Measurements from ENCODE around the gene SLC22A1.
"Not testable (repeated sequence)": the region's sequence is repeated elsewhere in the genome, so short reads cannot be mapped to it uniquely, and the experiment has no call there.

The SLC22A1 gene

DNA sequence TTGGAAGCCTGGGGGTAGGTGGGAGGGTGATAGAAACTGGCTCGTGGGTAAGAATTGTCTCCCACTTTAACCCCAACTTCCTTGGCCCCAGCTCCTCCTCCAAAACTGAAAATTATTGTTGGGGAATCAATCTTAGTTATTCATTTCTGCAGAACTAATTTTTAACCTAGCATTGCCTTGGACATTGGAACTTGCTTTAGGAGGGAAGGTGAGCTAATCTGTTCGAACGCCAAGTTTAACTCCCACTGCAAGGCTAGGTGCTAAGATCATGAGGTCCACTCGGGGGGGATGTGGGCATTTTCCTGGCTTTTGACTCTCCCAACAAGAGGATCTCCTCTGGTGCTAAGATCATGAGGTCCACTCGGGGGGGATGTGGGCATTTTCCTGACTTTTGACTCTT, 3.5 kb downstream of the SLC22A1 start:
- H3K9me3 ChIP-seq (ENCODE audit: control insufficient read depth, low read length); H2BK5ac ChIP-seq (ENCODE audit: low read depth, low read length, poor library complexity, severe bottlenecking); H3K4me2 ChIP-seq (ENCODE audit: low read length, poor library complexity, severe bottlenecking); H3K27ac ChIP-seq (ENCODE audit: low read length, poor library complexity, severe bottlenecking); H3K79me1 ChIP-seq (replicated peaks; ENCODE audit: low read length, poor library complexity, severe bottlenecking); H3K9ac ChIP-seq (ENCODE audit: low read length); H4K91ac ChIP-seq (ENCODE audit: low read length); H2BK15ac ChIP-seq (ENCODE audit: low read depth, poor library complexity, severe bottlenecking); H4K8ac ChIP-seq (ENCODE audit: low read length); H3K4me3 ChIP-seq (ENCODE audit: insufficient read depth in 1 of 2, low read depth in 1 of 2, low read length in 2 of 2); H3K23ac ChIP-seq (ENCODE audit: low read length in 2 of 2); H3K18ac ChIP-seq (ENCODE audit: low read depth in 1 of 2, low read length in 2 of 2); H3K4ac ChIP-seq (ENCODE audit: low read depth in 1 of 2, low read length in 2 of 2); H2BK12ac ChIP-seq (ENCODE audit: low read length in 2 of 2); H2BK120ac ChIP-seq (ENCODE audit: low read depth, low read length); DNase-seq; H3K27me3 ChIP-seq (ENCODE audit: control insufficient read depth in 1 of 2, insufficient read depth in 1 of 2, low read length in 2 of 2); H3K14ac ChIP-seq (ENCODE audit: low read length in 2 of 2); H3K4me1 ChIP-seq (ENCODE audit: control insufficient read depth, insufficient read depth, low read depth, low read length); H2AFZ ChIP-seq (ENCODE audit: low read depth, low read length); H2AK5ac ChIP-seq (ENCODE audit: low read length, severe bottlenecking): not testable (repeated sequence)
- H3K36me3 ChIP-seq (ENCODE audit: control insufficient read depth in 1 of 2, insufficient read depth in 2 of 2, low read depth in 1 of 2, low read length in 2 of 2), result peaks cover 0 to 15% of the 10 kb centered on the region in 2 experiments
- 93% methylated on average over 3 of the region's 5 CpGs for WGBS

- Histone ChIP-seq H3K27ac (ENCODE audit: low read length, poor library complexity, severe bottlenecking) (no peak overlapping the region), H3K27me3 (ENCODE audit: control insufficient read depth in 1 of 2, insufficient read depth in 1 of 2, low read length in 2 of 2) (no peaks in the 10 kb centered on the region), H2AK5ac (ENCODE audit: low read length, severe bottlenecking) (no peak overlapping the region), H3K18ac (ENCODE audit: low read depth in 1 of 2, low read length in 2 of 2) (no peak overlapping the region), H3K9me3 (ENCODE audit: control insufficient read depth, low read length) (no peaks in the 10 kb centered on the region), H2BK12ac (ENCODE audit: low read length in 2 of 2) (no peak overlapping the region), H3K4ac (ENCODE audit: low read depth in 1 of 2, low read length in 2 of 2) (no peak overlapping the region), H2AFZ (ENCODE audit: low read depth, low read length) (no peak overlapping the region), H3K4me3 (ENCODE audit: insufficient read depth in 1 of 2, low read depth in 1 of 2, low read length in 2 of 2) (no peak overlapping the region), H2BK15ac (ENCODE audit: low read depth, poor library complexity, severe bottlenecking) (no peak overlapping the region), H4K91ac (ENCODE audit: low read length) (no peak overlapping the region), H3K4me1 (ENCODE audit: control insufficient read depth, insufficient read depth, low read depth, low read length) (peaks cover 3% of the 10 kb centered on the region), H2BK120ac (ENCODE audit: low read depth, low read length) (no peak overlapping the region), H3K79me1 (replicated peaks; ENCODE audit: low read length, poor library complexity, severe bottlenecking) (no peaks in the 10 kb centered on the region), H3K23ac (ENCODE audit: low read length in 2 of 2) (no peak overlapping the region), H4K8ac (ENCODE audit: low read length) (no peak overlapping the region), H3K14ac (ENCODE audit: low read length in 2 of 2) (no peak overlapping the region), H3K4me2 (ENCODE audit: low read length, poor library complexity, severe bottlenecking) (no peak overlapping the region), H2BK5ac (ENCODE audit: low read depth, low read length, poor library complexity, severe bottlenecking) (no peak overlapping the region), H3K9ac (ENCODE audit: low read length) (no peak overlapping the region), H3K36me3 (ENCODE audit: control insufficient read depth in 1 of 2, insufficient read depth in 2 of 2, low read depth in 1 of 2, low read length in 2 of 2) (peaks cover 0 to 9% of the 10 kb centered on the region in 2 experiments)
- DNase-seq, result no peak
- WGBS, result 96% methylated on average over 13 of the region's 16 CpGs
These were observed 5.9 kb downstream of the SLC22A1 start for GRCh38 chr6:160127270-160128124.

DNA sequence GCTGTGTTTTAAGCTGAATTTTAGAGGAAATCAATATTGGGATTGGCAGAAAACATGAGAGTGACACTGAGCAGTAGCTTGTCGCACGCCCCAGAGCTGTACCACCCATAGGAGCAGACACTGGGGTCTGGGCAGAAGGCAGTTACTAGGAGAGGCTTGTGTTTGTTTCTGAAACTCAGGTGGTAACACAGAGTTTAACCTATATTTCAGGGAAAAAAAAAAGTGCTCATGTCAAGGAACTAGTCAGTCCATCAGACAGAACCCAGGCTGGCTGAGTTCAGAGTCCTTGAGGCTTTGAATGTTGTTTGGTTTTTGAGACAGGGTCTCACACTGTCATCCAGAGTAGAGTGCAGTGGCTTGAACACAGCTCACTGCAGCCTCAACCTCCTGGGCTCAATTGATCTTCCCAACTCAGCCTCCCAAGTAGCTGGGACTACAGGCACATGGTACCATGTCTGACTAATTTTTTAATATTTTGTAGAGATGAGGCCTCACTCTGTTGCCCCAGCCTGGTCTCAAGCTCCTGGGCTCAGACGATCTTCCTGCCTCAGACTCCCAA, 6.6 kb downstream of the SLC22A1 start:
- no peak overlapping the region for H4K91ac ChIP-seq (ENCODE audit: low read length)
- H3K27ac ChIP-seq (ENCODE audit: low read length, poor library complexity, severe bottlenecking), result no peak overlapping the region
- DNase-seq, result no peak
- H2BK15ac ChIP-seq (ENCODE audit: low read depth, poor library complexity, severe bottlenecking), result no peak overlapping the region
- H3K18ac ChIP-seq (ENCODE audit: low read depth in 1 of 2, low read length in 2 of 2), result no peak overlapping the region
- WGBS, result 95% methylated on average over 3 of the region's 3 CpGs
- H3K4me2 ChIP-seq (ENCODE audit: low read length, poor library complexity, severe bottlenecking), result no peak overlapping the region
- no peaks in the 10 kb centered on the region for H3K9me3 ChIP-seq (ENCODE audit: control insufficient read depth, low read length)
- no peak overlapping the region for H3K9ac ChIP-seq (ENCODE audit: low read length)
- H3K36me3 ChIP-seq (ENCODE audit: control insufficient read depth in 1 of 2, insufficient read depth in 2 of 2, low read depth in 1 of 2, low read length in 2 of 2), result peaks cover 0 to 7% of the 10 kb centered on the region in 2 experiments
- H2BK5ac ChIP-seq (ENCODE audit: low read depth, low read length, poor library complexity, severe bottlenecking), result no peak overlapping the region
- no peak overlapping the region for H3K4ac ChIP-seq (ENCODE audit: low read depth in 1 of 2, low read length in 2 of 2)
- H2BK120ac ChIP-seq (ENCODE audit: low read depth, low read length), result no peak overlapping the region
- no peaks in the 10 kb centered on the region for H3K79me1 ChIP-seq (replicated peaks; ENCODE audit: low read length, poor library complexity, severe bottlenecking)
- no peak overlapping the region for H4K8ac ChIP-seq (ENCODE audit: low read length)
- H3K27me3 ChIP-seq (ENCODE audit: control insufficient read depth in 1 of 2, insufficient read depth in 1 of 2, low read length in 2 of 2), result no peaks in the 10 kb centered on the region
- H2BK12ac ChIP-seq (ENCODE audit: low read length in 2 of 2), result no peak overlapping the region
- no peak overlapping the region for H3K23ac ChIP-seq (ENCODE audit: low read length in 2 of 2)
- H2AK5ac ChIP-seq (ENCODE audit: low read length, severe bottlenecking), result no peak overlapping the region
- H3K4me3 ChIP-seq (ENCODE audit: insufficient read depth in 1 of 2, low read depth in 1 of 2, low read length in 2 of 2), result no peak overlapping the region
- no peak overlapping the region for H2AFZ ChIP-seq (ENCODE audit: low read depth, low read length)
- peaks cover 5% of the 10 kb centered on the region for H3K4me1 ChIP-seq (ENCODE audit: control insufficient read depth, insufficient read depth, low read depth, low read length)
- H3K14ac ChIP-seq (ENCODE audit: low read length in 2 of 2), result no peak overlapping the region

GRCh38 chr6:160128879-160129516, 7.4 kb downstream of the SLC22A1 start:
- Histone ChIP-seq H3K9me3 (ENCODE audit: control insufficient read depth, low read length) (no peaks in the 10 kb centered on the region), H2BK15ac (ENCODE audit: low read depth, poor library complexity, severe bottlenecking) (no peak overlapping the region), H3K79me1 (replicated peaks; ENCODE audit: low read length, poor library complexity, severe bottlenecking) (no peaks in the 10 kb centered on the region), H2AFZ (ENCODE audit: low read depth, low read length) (no peak overlapping the region), H3K36me3 (ENCODE audit: control insufficient read depth in 1 of 2, insufficient read depth in 2 of 2, low read depth in 1 of 2, low read length in 2 of 2) (peaks cover 0 to 6% of the 10 kb centered on the region in 2 experiments), H2AK5ac (ENCODE audit: low read length, severe bottlenecking) (no peak overlapping the region), H3K18ac (ENCODE audit: low read depth in 1 of 2, low read length in 2 of 2) (no peak overlapping the region), H2BK12ac (ENCODE audit: low read length in 2 of 2) (no peak overlapping the region), H3K23ac (ENCODE audit: low read length in 2 of 2) (no peak overlapping the region), H2BK5ac (ENCODE audit: low read depth, low read length, poor library complexity, severe bottlenecking) (no peak overlapping the region), H3K27me3 (ENCODE audit: control insufficient read depth in 1 of 2, insufficient read depth in 1 of 2, low read length in 2 of 2) (no peaks in the 10 kb centered on the region), H3K9ac (ENCODE audit: low read length) (no peak overlapping the region), H3K27ac (ENCODE audit: low read length, poor library complexity, severe bottlenecking) (no peak overlapping the region), H3K14ac (ENCODE audit: low read length in 2 of 2) (no peak overlapping the region), H3K4ac (ENCODE audit: low read depth in 1 of 2, low read length in 2 of 2) (no peak overlapping the region), H3K4me3 (ENCODE audit: insufficient read depth in 1 of 2, low read depth in 1 of 2, low read length in 2 of 2) (no peak overlapping the region), H3K4me2 (ENCODE audit: low read length, poor library complexity, severe bottlenecking) (no peak overlapping the region), H4K91ac (ENCODE audit: low read length) (no peak overlapping the region), H2BK120ac (ENCODE audit: low read depth, low read length) (no peak overlapping the region), H3K4me1 (ENCODE audit: control insufficient read depth, insufficient read depth, low read depth, low read length) (peaks cover 5% of the 10 kb centered on the region), H4K8ac (ENCODE audit: low read length) (no peak overlapping the region)
- no peak for DNase-seq
- 92% methylated on average over 6 of the region's 6 CpGs for WGBS

Measured in mesenchymal stem cell (in vitro differentiated cells and primary cell).